Thoracic aorta (tissue), 2 donors: ENCODE data around the gene KRT79. TPM values are rescaled to one million over a fixed set of nuclear protein-coding genes. Genes with fewer than 3 reads are reported as not detected.

ENCODE experiments used
- ATAC-seq: fragments of 150-250 bp; one replicate; pipeline ENCODE4 v1.8.0; 2017; ENCODE audit warnings: low read depth; ENCODE audit not compliant: insufficient number of reproducible peaks, low FRiP score
- DNase-seq: peaks from one replicate; pipeline ENCODE4 v3.0.0-alpha.2; 2020; ENCODE audit warnings: low spot score
- H3K27ac ChIP-seq, 2 donors: fragments of 200-600 bp; sonication (generic); 1 replicate in 1 of 2; 2 replicates in 1 of 2; pipeline ENCODE4 v1.5.1; 2016; ENCODE audit warnings: mild to moderate bottlenecking in 2 of 2, moderate library complexity in 2 of 2
- H3K27me3 ChIP-seq: fragments of 200-600 bp; sonication (generic); replicated peaks from 2 replicates; pipeline ENCODE4 v1.6.0; 2016; ENCODE audit warnings: mild to moderate bottlenecking; ENCODE audit not compliant: insufficient read depth
- H3K36me3 ChIP-seq: fragments of 200-600 bp; sonication (generic); one replicate; pipeline ENCODE4 v1.5.1; 2016
- H3K4me1 ChIP-seq, 2 donors: fragments of 200-600 bp; sonication (generic); 1 replicate in 1 of 2; 2 replicates in 1 of 2; pipeline versions ENCODE4 v1.5.1 to v1.6.0; 2016; ENCODE audit warnings: low read depth in 2 of 2, mild to moderate bottlenecking in 1 of 2; ENCODE audit not compliant: control insufficient read depth in 1 of 2
- H3K4me3 ChIP-seq: fragments of 200-600 bp; sonication (generic); 2 replicates; pipeline ENCODE4 v1.5.1; 2016; ENCODE audit warnings: mild to moderate bottlenecking
- H3K9me3 ChIP-seq: fragments of 200-600 bp; sonication (generic); 2 replicates; pipeline ENCODE4 v1.5.1; 2016
- total RNA-seq, 2 donors: library from RNA; depleted of rRNA; stranded (reverse); fragments of >200 nt; gene quantifications; one replicate each; pipeline versions ENCODE4 v1.1.0 to v1.2.3, GENCODE V29; 2016
- TF ChIP-seq, protein P1 (sequence below): fragments of 200-600 bp; sonication (generic); IDR thresholded peaks from one replicate; pipeline ENCODE4 v1.5.1; 2019; ENCODE audit warnings: antibody characterized with exemption

Gene KRT79
- total RNA-seq, 2 donors from 2014 or later = not detected

DNA sequence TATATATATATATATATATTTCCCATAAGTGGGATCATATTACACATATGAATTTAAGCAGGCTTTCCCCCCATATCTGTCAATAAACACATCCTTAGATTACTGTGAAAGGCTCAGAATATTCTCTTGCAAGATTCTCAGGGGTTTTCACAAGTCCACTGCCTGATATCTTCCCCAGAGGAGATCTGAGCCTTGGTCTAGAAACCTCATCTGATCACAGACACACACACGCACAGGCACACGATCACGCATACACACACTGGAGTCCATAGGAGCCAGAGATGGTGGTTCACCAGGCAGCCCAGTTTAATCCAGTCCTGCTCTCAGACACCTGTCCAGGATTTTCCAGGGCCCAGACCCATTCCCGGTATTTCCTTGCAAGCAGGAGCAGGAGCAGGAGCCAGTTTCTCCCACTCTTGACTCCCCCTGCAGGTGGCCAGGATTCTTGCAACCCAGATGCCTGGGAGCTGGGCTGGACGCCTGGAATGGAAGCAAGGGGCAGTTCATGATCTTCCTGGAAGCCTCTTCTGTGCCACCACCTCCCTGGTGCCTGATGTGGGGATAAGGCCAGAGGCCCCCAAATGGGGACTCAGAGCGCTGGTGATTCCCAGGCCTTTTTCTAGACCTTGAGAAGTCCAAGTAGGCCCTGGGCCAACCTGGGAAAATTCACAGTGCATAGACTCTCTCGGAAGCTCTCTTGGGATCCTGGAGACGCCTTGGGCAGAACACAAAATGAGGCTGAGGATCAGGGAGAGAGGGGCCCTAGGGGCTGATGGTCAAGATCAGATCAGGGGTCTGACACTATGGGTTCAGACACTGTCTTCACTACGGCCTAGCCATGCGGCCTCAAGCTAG lies 31.2 kb upstream of the KRT79 start:
- TF ChIP-seq, protein P1, sequence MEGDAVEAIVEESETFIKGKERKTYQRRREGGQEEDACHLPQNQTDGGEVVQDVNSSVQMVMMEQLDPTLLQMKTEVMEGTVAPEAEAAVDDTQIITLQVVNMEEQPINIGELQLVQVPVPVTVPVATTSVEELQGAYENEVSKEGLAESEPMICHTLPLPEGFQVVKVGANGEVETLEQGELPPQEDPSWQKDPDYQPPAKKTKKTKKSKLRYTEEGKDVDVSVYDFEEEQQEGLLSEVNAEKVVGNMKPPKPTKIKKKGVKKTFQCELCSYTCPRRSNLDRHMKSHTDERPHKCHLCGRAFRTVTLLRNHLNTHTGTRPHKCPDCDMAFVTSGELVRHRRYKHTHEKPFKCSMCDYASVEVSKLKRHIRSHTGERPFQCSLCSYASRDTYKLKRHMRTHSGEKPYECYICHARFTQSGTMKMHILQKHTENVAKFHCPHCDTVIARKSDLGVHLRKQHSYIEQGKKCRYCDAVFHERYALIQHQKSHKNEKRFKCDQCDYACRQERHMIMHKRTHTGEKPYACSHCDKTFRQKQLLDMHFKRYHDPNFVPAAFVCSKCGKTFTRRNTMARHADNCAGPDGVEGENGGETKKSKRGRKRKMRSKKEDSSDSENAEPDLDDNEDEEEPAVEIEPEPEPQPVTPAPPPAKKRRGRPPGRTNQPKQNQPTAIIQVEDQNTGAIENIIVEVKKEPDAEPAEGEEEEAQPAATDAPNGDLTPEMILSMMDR = peak; percentile 63
- no peak overlapping the region for H3K27ac ChIP-seq
- H3K4me1 ChIP-seq = no peaks in the 10 kb centered on the region
- H3K4me3 ChIP-seq = no peak overlapping the region
- ATAC-seq (no peak), DNase-seq (no peak)
- no peaks in the 10 kb centered on the region for H3K27me3 ChIP-seq
- H3K36me3 ChIP-seq = no peaks in the 10 kb centered on the region
- no peaks in the 10 kb centered on the region for H3K9me3 ChIP-seq

DNA sequence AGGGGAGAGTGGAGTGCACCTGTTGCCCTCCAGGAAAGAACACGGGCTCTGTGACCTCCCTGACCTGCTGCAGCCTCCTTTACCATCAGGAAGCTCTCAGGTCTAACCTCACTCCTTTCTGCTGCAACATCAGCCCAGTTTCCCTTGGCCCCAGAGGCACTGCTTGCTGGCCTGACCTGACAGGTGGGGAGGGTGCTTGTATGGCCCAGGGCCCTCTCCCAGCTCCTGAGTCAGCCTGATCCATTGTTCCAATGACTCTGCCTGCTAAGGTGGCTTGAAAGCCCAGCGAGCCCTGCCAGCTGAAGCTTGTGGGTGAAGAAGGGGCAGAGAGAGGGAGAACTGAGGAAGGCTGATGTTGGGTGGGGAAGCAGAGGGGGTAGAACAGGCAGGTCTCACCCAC lies 27.9 kb upstream of the KRT79 start:
- DNase-seq (no peak), ATAC-seq (no peak)
- Histone ChIP-seq H3K27ac (no peak overlapping the region), H3K4me1 (no peaks in the 10 kb centered on the region), H3K4me3 (no peak overlapping the region), H3K27me3 (no peaks in the 10 kb centered on the region), H3K9me3 (no peaks in the 10 kb centered on the region), H3K36me3 (no peaks in the 10 kb centered on the region)
- TF ChIP-seq, protein P1 = no peak

DNA sequence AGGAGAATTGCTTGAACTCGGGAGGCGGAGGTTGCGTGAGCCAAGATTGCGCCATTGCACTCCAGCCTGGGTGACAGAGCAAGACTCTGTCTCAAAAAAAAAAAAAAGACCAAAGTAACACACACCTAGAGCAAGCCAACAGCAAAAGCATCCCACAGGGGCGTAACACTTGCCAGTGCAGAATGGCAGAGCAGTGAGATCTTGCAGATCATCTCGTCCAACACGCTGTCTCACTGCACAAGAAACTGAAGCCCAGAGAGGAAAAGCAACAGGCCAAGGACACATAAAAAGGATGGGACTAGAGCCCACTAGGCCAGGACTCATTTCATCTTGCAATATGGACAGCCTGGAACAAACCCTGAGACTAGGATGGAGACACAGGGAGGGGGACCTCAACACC lies 27.4 kb upstream of the KRT79 start:
- DNase-seq = no peak

DNA sequence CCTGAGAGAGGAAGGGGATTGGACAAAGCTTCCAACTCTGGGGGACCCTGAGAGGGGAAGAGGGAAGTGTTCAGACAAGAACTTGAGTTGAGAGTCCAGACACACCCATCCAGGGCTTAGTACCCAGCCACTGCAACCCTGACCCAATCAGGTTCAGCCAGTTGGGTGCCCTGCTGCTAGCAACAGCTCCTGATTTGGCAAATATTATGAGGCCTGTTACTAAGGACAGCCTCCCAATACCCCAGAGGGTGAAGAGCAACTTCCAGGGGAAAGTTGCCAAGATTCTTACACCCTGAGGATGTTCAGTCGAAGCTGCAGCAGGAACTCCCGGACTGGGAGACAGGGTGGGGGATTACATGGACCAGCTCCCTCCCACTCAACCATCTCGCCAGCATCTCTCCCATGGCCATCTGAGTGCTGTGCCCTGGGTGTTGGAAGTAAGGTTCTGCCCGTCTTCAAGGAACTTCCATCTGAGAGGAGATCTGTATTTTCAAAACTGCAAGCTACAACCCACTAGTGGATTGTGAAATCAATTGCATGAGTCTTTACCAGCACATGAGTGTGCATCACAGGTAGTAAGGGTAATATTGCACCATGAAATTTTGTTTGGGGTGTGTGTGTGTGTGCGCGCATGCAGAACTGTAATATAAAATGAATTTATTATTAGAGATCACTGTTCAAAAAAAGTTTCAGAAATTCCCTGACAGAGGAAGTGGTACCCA lies 26.2 kb upstream of the KRT79 start:
- H3K4me3 ChIP-seq = no peak overlapping the region
- no peaks in the 10 kb centered on the region for H3K27me3 ChIP-seq
- no peak overlapping the region for H3K27ac ChIP-seq
- no peaks in the 10 kb centered on the region for H3K36me3 ChIP-seq
- TF ChIP-seq, protein P1 = no peak
- no peaks in the 10 kb centered on the region for H3K4me1 ChIP-seq
- ATAC-seq (no peak), DNase-seq (no peak)
- no peaks in the 10 kb centered on the region for H3K9me3 ChIP-seq

More for the DNA sequence above, 27.4 kb upstream of the KRT79 start:
- ATAC-seq = no peak
- Histone ChIP-seq H3K9me3 (no peaks in the 10 kb centered on the region), H3K36me3 (no peaks in the 10 kb centered on the region), H3K27ac (no peak overlapping the region), H3K4me1 (no peaks in the 10 kb centered on the region), H3K27me3 (no peaks in the 10 kb centered on the region), H3K4me3 (no peak overlapping the region)
- TF ChIP-seq, protein P1 = no peak

DNA sequence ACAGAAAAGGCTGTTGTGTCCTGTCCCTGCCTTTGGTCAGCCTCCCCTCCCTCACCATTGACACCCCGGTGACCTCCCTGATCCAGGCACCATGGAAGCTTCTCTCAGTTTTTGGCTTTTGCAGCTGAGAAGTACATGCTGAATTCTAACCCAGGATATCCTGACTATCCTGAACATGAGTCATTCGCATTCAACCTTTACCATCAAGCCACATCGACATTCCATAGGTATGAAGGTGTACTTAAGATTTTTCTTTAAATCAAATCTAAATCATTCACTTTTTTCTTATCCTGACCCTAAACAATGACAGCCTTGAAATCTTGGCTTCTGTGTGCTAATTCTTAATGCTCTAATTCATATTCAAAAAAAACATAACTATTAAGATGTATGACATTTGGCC lies 23.4 kb upstream of the KRT79 start:
- no peaks in the 10 kb centered on the region for H3K27me3 ChIP-seq
- H3K9me3 ChIP-seq = no peaks in the 10 kb centered on the region
- ATAC-seq (no peak), DNase-seq (no peak)
- H3K36me3 ChIP-seq = no peaks in the 10 kb centered on the region
- H3K4me1 ChIP-seq = no peaks in the 10 kb centered on the region
- no peak overlapping the region for H3K27ac ChIP-seq
- TF ChIP-seq, protein P1 = no peak
- no peak overlapping the region for H3K4me3 ChIP-seq
